HG03575 (cell line): ENCODE measurements around the gene NPHP1.
"Not testable (repeated sequence)": the region's sequence is repeated elsewhere in the genome, so short reads cannot be mapped to it uniquely, and the experiment has no call there.

Experiments used
- ATAC-seq: cut with Tn5 transposase; IDR thresholded peaks from one replicate; pipeline ENCODE4 v1.9.1; 2021; ENCODE audit not compliant: unreplicated experiment, insufficient number of reproducible peaks, low FRiP score; ENCODE audit errors: extremely low read depth

Gene NPHP1

GRCh38 chr2:110205660-110206455 lies 1.0 kb upstream of the NPHP1 start:
- no peak for ATAC-seq

- ATAC-seq = no peak
These were observed 6.8 kb downstream of the NPHP1 start for GRCh38 chr2:110198016-110198415.

GRCh38 chr2:110197452-110197851 lies 7.4 kb downstream of the NPHP1 start:
- ATAC-seq = no peak

- ATAC-seq = not testable (repeated sequence)
These were observed 14.6 kb downstream of the NPHP1 start for GRCh38 chr2:110190169-110190568.

DNA sequence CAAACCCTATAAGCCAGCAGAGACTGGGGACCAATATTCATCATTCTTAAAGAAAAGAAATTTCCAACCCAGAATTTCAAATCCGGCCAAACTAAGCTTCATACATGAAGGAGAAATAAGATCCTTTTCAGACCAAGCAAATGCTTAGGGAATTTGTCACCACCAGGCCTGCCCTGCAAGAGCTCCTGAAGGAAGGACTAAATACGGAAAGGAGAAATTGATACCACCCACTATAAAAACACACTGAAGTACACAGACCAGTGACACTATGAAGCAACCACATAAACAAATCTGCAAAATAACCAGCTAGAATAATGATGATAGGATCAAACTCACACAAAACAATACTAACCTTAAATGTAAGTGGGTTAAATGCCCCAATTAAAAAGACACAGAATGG lies 22.4 kb downstream of the NPHP1 start:
- ATAC-seq = no peak

DNA sequence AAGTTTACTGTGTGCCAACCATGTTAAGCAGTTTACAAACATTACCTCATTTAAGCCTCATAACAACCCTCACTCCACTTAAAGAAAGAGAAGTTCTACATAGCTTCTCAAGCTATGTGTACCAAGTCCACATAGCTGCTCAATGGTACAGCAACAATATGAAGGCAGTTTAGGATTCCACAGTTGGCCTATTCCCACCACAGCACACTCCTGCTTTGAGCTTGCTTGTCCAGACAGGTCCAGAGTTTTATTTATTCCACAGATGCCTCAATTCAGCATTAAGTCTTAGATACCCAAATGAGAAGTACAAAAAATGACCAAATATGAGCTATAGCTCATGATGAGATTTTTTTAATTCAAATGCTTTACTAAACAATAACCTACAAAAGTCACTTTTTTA lies 24.8 kb downstream of the NPHP1 start:
- no peak for ATAC-seq

- ATAC-seq = no peak
These were observed 31.3 kb downstream of the NPHP1 start for GRCh38 chr2:110173523-110173922.

DNA sequence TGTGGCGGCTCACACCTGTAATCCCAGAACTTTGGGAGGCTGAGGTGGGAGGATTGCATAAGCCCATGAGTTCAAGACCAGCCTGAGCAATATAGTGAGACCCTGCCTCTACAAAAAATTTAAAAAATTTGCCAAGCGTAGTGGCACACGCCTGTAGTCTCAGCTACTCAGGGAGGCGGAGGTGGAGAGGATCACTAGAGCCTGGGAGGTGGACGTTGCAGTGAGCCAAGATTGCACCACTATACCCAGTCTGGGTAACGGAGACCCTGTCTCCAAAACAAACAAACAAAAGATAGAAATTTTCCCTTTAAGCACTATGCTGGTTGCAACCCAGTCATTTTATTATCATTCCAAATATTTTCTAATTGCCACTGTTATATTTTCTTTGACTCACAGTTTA lies 32.3 kb downstream of the NPHP1 start:
- no peak for ATAC-seq

- no peak for ATAC-seq
These were observed 34.7 kb downstream of the NPHP1 start for GRCh38 chr2:110170102-110170501.

DNA sequence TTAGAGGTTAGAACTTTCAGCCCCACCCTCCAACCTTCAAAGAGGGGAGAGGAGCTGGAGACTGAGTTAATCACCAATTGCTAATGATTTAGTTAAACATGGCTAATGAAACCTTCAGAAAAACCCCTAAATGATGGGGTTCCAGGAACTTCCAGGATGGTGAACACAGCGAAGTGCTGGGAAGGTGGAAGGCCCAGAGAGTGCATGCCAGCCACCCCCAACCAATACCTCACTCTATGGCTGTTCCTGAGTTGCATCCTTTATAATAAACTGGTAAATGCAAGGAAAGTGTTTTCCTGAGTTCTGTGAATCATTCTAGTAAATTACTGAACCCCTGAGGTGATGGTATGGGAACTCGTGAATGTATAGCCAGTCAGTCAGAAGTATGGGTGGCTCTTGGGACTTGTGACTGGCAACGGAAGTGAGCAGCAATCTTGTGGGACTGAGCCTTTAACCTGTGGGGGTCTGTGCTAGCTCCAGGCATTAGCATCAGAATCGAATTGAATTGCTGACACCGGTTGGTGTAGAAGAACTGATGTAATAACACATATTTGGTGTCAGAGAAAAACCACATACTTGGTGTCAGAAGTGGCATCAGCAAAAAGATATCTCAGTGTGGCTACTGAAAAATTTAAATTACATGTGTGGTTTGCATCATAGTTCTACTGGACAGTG lies 37.4 kb downstream of the NPHP1 start:
- no peak for ATAC-seq

DNA sequence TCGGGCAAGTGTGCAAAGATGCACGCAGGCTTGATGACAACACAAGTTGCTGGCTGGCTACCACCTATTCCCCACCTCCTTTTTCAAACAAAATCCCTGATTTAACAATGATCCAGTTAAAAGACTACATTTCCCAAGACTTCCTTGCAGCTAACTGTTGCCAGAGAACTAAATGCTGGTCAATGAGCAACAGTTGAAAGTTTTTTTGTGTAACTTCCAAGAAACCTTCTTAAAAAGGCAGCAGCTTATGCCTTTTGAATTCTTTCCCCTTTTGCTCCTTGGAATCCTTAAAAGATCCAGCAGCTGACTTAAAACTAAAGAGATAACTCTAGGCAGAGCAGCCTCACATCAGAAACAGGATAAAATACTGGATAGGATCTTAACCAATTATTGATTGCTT lies 38.5 kb downstream of the NPHP1 start:
- ATAC-seq = no peak

- no peak for ATAC-seq
These were observed 47.5 kb downstream of the NPHP1 start for GRCh38 chr2:110157153-110157793.

DNA sequence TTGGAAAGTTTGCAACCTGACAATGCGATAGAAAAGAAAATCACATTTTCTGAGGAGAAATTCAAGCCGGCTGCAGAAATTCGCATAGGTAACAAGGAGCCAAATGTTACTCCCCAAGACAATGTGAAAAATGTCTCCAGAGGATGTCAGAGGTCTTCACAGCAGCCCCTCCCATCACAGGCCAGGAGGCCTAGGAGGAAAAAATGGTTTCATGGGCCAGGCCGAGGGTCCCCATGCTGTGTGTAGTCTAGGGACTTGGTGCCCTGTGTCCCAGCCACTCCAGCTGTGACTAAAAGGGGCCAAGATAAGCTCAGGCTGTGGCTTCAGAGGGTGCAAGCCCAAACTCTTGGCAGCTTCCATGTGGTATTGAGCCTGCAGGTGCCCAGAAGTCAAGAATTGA lies 50.0 kb downstream of the NPHP1 start:
- ATAC-seq = not testable (repeated sequence)

DNA sequence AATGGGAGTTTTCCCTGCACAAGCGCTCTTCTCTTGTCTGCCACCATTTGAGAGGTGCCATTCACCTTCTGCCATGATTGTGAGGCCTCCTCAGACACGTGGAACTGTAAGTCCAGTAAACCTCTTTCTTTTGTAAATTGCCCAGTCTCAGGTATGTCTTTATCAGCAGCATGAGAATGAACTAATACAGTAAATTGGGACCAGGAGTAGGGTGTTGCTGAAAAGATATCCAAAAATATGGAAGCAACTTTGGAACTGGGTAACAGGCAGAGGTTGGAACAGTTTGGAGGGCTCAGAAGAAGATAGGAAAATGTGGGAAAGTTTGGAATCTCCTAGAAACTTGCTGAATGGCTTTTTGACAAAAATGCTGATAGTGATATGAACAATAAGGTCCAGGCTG lies 50.6 kb downstream of the NPHP1 start:
- not testable (repeated sequence) for ATAC-seq

GRCh38 chr2:110153416-110153815 lies 51.4 kb downstream of the NPHP1 start:
- ATAC-seq = no peak

GRCh38 chr2:110152943-110153342 lies 51.9 kb downstream of the NPHP1 start:
- no peak for ATAC-seq

DNA sequence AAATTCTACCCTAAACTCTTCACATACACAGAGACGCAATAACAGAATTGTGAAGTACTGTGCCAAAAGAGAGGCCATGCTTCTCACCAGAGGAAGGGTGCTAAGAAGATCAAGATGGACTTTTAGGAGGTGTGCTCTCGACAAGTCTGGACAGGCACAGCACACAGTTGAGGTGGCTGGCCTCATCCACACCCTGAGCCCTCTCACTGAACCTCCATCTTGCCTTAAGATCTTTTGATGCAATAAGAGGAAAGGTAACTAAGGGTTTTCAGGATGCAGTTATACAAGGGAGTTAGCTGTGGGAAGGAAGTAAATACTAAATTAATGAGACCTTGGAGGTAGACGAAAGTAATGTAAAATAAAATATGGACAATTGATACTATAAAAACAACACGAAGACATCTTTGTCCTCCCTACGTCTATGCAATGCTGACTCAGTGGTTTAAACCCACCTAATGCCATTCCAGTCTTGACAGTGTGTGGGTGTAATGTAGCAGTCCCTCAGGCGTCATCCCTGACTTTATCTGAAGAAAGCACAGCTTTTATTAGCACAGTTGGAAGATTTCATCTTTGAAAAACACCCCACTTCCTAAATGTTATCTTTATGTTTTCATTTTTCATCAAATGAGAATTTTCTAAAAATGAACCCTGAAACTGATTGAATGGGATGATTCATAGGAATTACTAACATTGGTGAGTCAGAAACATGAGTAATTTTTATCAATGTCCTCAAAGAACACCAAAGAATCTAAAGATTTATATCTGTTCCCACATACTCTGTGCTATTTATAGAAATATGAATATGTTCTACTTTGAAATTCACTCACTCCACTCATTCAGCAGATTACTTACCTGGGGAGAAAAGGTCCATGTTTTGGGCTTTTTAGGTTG lies 55.2 kb downstream of the NPHP1 start:
- no peak for ATAC-seq

DNA sequence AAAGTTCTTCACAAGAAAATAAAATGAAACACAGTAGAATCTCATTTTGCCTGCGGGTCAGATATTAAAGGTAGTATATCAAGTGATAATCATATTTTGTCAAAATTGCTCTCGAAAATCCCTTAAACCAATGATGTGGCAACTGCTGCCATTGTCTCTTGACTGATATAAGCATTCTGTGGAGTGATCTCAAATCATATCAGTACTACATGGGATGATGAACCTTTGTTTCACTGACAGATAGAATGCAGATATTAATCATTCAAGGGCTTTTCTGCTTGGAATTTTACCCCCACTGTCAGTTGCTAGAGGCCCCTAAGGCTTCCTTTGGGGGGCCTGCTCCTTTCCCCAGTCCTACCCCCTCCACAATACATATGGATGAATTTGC lies 57.9 kb downstream of the NPHP1 start:
- ATAC-seq = no peak
